HCT116 (cell line): ENCODE measurements around the gene DBP. TPM values are rescaled to one million over a fixed set of nuclear protein-coding genes. Genes with fewer than 3 reads are reported as not detected.

ENCODE experiments used
- ATAC-seq: fragments of 200-7000 bp; cut with Tn5 transposase; 2 replicates; pipeline ENCODE4 v1.9.1; 2020; ENCODE audit warnings: mild to moderate bottlenecking, moderate library complexity
- BruUV-seq: library from RNA; stranded (reverse); fragments of 400-500 nt; replicated peaks from 2 replicates; lab custom pipeline; 2021; lab: Mats Ljungman, UMichigan
- CTCF ChIA-PET: fragments of 300-600 bp; sonication (Branson Sonifier 250); formaldehyde crosslinking; loops from one replicate; lab custom pipeline; 2021; ENCODE audit warnings: antibody characterized with exemption; lab: Charles Lee
- POLR2A ChIA-PET: fragments of 300-600, 350-600 bp; sonication (Branson Sonifier 250); formaldehyde crosslinking; loops from one replicate; lab custom pipeline; 2021; ENCODE audit warnings: antibody characterized with exemption; lab: Charles Lee
- RAD21 ChIA-PET, 2 experiments: fragments of 300-600 bp; sonication (Branson Sonifier 250); formaldehyde crosslinking; loops; one replicate each; lab custom pipeline; 2023; ENCODE audit warnings: low total read pairs in 2 of 2; ENCODE audit not compliant: uncharacterized antibody in 2 of 2, unreplicated experiment in 2 of 2, low non-redundant PET in 1 of 2; lab: Charles Lee
- DNase-seq: peaks from one replicate; pipeline ENCODE4 v3.0.0-alpha.2; 2010; ENCODE audit warnings: low read depth, low spot score
- H2AFZ ChIP-seq: fragments of 200-600 bp; shearing (Covaris generic), sonication (generic); 2 replicates; pipeline ENCODE4 v1.6.1; 2017; ENCODE audit warnings: low read depth, mixed run types, mixed read lengths, antibody characterized with exemption, low read length; ENCODE audit not compliant: poor library complexity, severe bottlenecking
- H3K27ac ChIP-seq: 2 replicates; pipeline ENCODE4 v1.5.1; 2012; ENCODE audit warnings: low read depth, low read length
- H3K27me3 ChIP-seq: fragments of 200-600 bp; sonication (generic); 2 replicates; pipeline ENCODE4 v1.6.1; 2016; ENCODE audit warnings: mixed run types, low read length, mixed read lengths; ENCODE audit not compliant: insufficient read depth
- H3K36me3 ChIP-seq, 2 experiments: fragments of 200-500 bp in 1 of 2; fragments of 200-600 bp in 1 of 2; sonication (Bioruptor generic) in 1 of 2; sonication (generic) in 1 of 2; 2 replicates each; pipeline versions ENCODE4 v1.5.1 to v1.6.1; 2014 to 2016; ENCODE audit warnings: low read length in 2 of 2, inconsistent platforms in 1 of 2, mixed read lengths in 1 of 2, mixed run types in 1 of 2; ENCODE audit not compliant: insufficient read depth in 2 of 2, control insufficient read depth in 1 of 2
- H3K4me1 ChIP-seq, 2 experiments: fragments of 200-600 bp in 1 of 2; sonication (generic) in 1 of 2; 2 replicates each; pipeline versions ENCODE4 v1.5.1 to v1.6.1; 2012 to 2017; ENCODE audit warnings: low read length in 2 of 2, inconsistent platforms in 1 of 2, mild to moderate bottlenecking in 1 of 2, mixed read lengths in 1 of 2, mixed run types in 1 of 2, moderate library complexity in 1 of 2; ENCODE audit not compliant: insufficient read depth in 2 of 2, control insufficient read depth in 1 of 2
- H3K4me2 ChIP-seq: fragments of 200-600 bp; sonication (generic); 2 replicates; pipeline ENCODE4 v1.6.1; 2017; ENCODE audit warnings: mixed run types, low read length, mixed read lengths
- H3K4me3 ChIP-seq, 2 experiments: fragments of 200-600 bp in 1 of 2; sonication (generic) in 1 of 2; replicated peaks in 1 of 2; 2 replicates each; pipeline ENCODE4 v1.5.1; 2011 to 2016; ENCODE audit warnings: low read length in 2 of 2, control low read depth in 1 of 2, low read depth in 1 of 2, mild to moderate bottlenecking in 1 of 2, mixed read lengths in 1 of 2, mixed run types in 1 of 2
- H3K79me2 ChIP-seq: fragments of 200-600 bp; sonication (generic); 2 replicates; pipeline ENCODE4 v1.6.1; 2017; ENCODE audit warnings: mild to moderate bottlenecking, mixed run types, low read length, moderate library complexity, mixed read lengths; ENCODE audit not compliant: insufficient read depth
- H3K9ac ChIP-seq: fragments of 200-600 bp; sonication (generic); 2 replicates; pipeline ENCODE4 v1.6.1; 2016; ENCODE audit warnings: low read length, mixed read lengths
- H3K9me2 ChIP-seq: fragments of 200-600 bp; sonication (generic), shearing (Covaris generic); 2 replicates; pipeline ENCODE4 v1.6.1; 2017; ENCODE audit warnings: mixed run types, mild to moderate bottlenecking, moderate library complexity; ENCODE audit not compliant: insufficient read depth
- H3K9me3 ChIP-seq, 2 experiments: fragments of 200-500 bp in 1 of 2; fragments of 200-600 bp in 1 of 2; sonication (Bioruptor generic) in 1 of 2; sonication (generic) in 1 of 2; 2 replicates each; pipeline ENCODE4 v1.6.1; 2014 to 2017; ENCODE audit warnings: low read length in 2 of 2, mixed read lengths in 2 of 2, inconsistent platforms in 1 of 2, low read depth in 1 of 2, mild to moderate bottlenecking in 1 of 2, mixed run types in 1 of 2, moderate library complexity in 1 of 2; ENCODE audit not compliant: control insufficient read depth in 1 of 2, insufficient read depth in 1 of 2
- H4K20me1 ChIP-seq: fragments of 200-600 bp; sonication (generic), shearing (Covaris generic); 2 replicates; pipeline ENCODE4 v1.6.1; 2017; ENCODE audit warnings: mixed run types, mild to moderate bottlenecking, moderate library complexity; ENCODE audit not compliant: insufficient read depth
- CEBPB ChIP-seq: IDR thresholded peaks from 2 replicates; pipeline ENCODE4 v1.6.1; 2012; ENCODE audit warnings: low read depth
- ELF1 ChIP-seq: IDR thresholded peaks from 2 replicates; pipeline ENCODE4 v1.6.1; 2012; ENCODE audit warnings: low read depth, borderline replicate concordance
- EZH2 ChIP-seq: fragments of 200-600 bp; sonication (generic); IDR thresholded peaks from 2 replicates; pipeline ENCODE4 v1.6.1; 2017; ENCODE audit warnings: antibody characterized with exemption, mixed run types
- EZH2phosphoT487 ChIP-seq: fragments of 200-600 bp; IDR thresholded peaks from 2 replicates; pipeline ENCODE4 v1.6.1; 2018; ENCODE audit warnings: antibody characterized with exemption, borderline replicate concordance
- POLR2A ChIP-seq: IDR thresholded peaks from 2 replicates; pipeline ENCODE4 v1.7.0; 2011; ENCODE audit warnings: borderline replicate concordance; ENCODE audit not compliant: insufficient read depth, insufficient read length; ENCODE audit errors: extremely low read depth
- POLR2AphosphoS5 ChIP-seq: IDR thresholded peaks from 2 replicates; pipeline ENCODE4 v1.6.1; 2011; ENCODE audit warnings: mild to moderate bottlenecking, low read depth, low read length, moderate library complexity
- RAD21 ChIP-seq: IDR thresholded peaks from 2 replicates; pipeline ENCODE4 v1.6.1; 2012; ENCODE audit warnings: low read depth, mild to moderate bottlenecking
- REST ChIP-seq: IDR thresholded peaks from 2 replicates; pipeline ENCODE4 v1.6.1; 2012; ENCODE audit warnings: low read depth
- SRF ChIP-seq: IDR thresholded peaks from 2 replicates; pipeline ENCODE4 v1.6.1; 2012; ENCODE audit warnings: low read depth
- TCF7L2 ChIP-seq: IDR thresholded peaks from 2 replicates; pipeline ENCODE4 v1.7.0; 2011; ENCODE audit warnings: borderline replicate concordance, inconsistent platforms; ENCODE audit not compliant: insufficient read depth, insufficient read length; ENCODE audit errors: extremely low read depth
- ZFX ChIP-seq: fragments of 450-650 bp; IDR thresholded peaks from 2 replicates; pipeline ENCODE4 v1.6.1; 2017
- ZNF274 ChIP-seq: fragments of 200-500 bp; sonication (Bioruptor generic); IDR thresholded peaks from 2 replicates; pipeline ENCODE4 v1.6.1; 2014; ENCODE audit warnings: mild to moderate bottlenecking, low read depth, low read length, inconsistent platforms
- intact Hi-C: fragments of 100-400 bp; cut with micrococcal nuclease; formaldehyde crosslinking; loops from 2 replicates; pipeline ENCODE4 v1.10.0; 2022
- total RNA-seq: library from RNA; stranded (reverse); gene quantifications from one replicate; pipeline ENCODE4 v1.2.1, GENCODE V29; 2021; ENCODE audit not compliant: unreplicated experiment
- TF ChIP-seq, protein P1 (sequence below), 3 experiments: fragments of 200-600 bp in 1 of 3; sonication (generic) in 1 of 3; IDR thresholded peaks in 2 of 3; conservative IDR thresholded peaks in 1 of 3; 2 replicates each; pipeline ENCODE4 v1.5.1; 2012 to 2017; ENCODE audit warnings: low read depth in 2 of 3, low read length in 2 of 3, antibody characterized with exemption in 1 of 3, borderline replicate concordance in 1 of 3, control low read depth in 1 of 3, mild to moderate bottlenecking in 1 of 3, mixed read lengths in 1 of 3, mixed run types in 1 of 3, moderate library complexity in 1 of 3; ENCODE audit not compliant: insufficient read depth in 1 of 3
- TF ChIP-seq, protein P2 (sequence below): IDR thresholded peaks from 2 replicates; pipeline ENCODE4 v1.6.1; 2012
- TF ChIP-seq, protein P3 (sequence below): IDR thresholded peaks from 2 replicates; pipeline ENCODE4 v1.6.1; 2011; ENCODE audit warnings: mild to moderate bottlenecking, low read length, moderate library complexity; ENCODE audit not compliant: insufficient replicate concordance; ENCODE audit errors: extremely low read depth

DBP gene
- total RNA-seq, 1 experiment from 2014 or later = 45.9 TPM

GRCh38 chr19:48623556-48624066, 13.6 kb downstream of the DBP start:
- H3K36me3 ChIP-seq = peaks cover 0 to 1% of the 10 kb centered on the region in 2 experiments; a peak in 2 of 4 replicates
- DNase-seq (no peak), ATAC-seq (no peak)
- no peaks in the 10 kb centered on the region for H3K9me2 ChIP-seq
- H3K27ac ChIP-seq = peak overlapping the region; percentile 64
- peaks cover 23 to 34% of the 10 kb centered on the region in 2 experiments for H3K4me1 ChIP-seq
- peak overlapping the region; percentile 36 to 40 for H3K4me3 ChIP-seq
- BruUV-seq = no TSS peak
- H2AFZ ChIP-seq = no peak overlapping the region
- peak overlapping the region; percentile 49 for H3K9ac ChIP-seq
- H4K20me1 ChIP-seq = no peaks in the 10 kb centered on the region
- peak overlapping the region; percentile 82 for H3K4me2 ChIP-seq
- CTCF ChIA-PET = interaction anchor here (1.0 kb wide), 1 partner anchor 219 kb away, joined by 3 read pairs; no protein-coding TSS in a partner anchor
- TF ChIP-seq, protein P1, sequence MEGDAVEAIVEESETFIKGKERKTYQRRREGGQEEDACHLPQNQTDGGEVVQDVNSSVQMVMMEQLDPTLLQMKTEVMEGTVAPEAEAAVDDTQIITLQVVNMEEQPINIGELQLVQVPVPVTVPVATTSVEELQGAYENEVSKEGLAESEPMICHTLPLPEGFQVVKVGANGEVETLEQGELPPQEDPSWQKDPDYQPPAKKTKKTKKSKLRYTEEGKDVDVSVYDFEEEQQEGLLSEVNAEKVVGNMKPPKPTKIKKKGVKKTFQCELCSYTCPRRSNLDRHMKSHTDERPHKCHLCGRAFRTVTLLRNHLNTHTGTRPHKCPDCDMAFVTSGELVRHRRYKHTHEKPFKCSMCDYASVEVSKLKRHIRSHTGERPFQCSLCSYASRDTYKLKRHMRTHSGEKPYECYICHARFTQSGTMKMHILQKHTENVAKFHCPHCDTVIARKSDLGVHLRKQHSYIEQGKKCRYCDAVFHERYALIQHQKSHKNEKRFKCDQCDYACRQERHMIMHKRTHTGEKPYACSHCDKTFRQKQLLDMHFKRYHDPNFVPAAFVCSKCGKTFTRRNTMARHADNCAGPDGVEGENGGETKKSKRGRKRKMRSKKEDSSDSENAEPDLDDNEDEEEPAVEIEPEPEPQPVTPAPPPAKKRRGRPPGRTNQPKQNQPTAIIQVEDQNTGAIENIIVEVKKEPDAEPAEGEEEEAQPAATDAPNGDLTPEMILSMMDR (IDR thresholded peaks at IDR 0.05 in 2 of 3, conservative IDR thresholded peaks at IDR 0.05 in 1 of 3; ENCODE audit: borderline replicate concordance in 1 of 3, insufficient read depth in 1 of 3, low read depth in 2 of 3, low read length in 2 of 3) = no peak
- TF ChIP-seq REST = no peak
- TF ChIP-seq, protein P2, sequence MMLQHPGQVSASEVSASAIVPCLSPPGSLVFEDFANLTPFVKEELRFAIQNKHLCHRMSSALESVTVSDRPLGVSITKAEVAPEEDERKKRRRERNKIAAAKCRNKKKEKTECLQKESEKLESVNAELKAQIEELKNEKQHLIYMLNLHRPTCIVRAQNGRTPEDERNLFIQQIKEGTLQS = no peak
- no peak for TF ChIP-seq SRF
- TF ChIP-seq, protein P3, sequence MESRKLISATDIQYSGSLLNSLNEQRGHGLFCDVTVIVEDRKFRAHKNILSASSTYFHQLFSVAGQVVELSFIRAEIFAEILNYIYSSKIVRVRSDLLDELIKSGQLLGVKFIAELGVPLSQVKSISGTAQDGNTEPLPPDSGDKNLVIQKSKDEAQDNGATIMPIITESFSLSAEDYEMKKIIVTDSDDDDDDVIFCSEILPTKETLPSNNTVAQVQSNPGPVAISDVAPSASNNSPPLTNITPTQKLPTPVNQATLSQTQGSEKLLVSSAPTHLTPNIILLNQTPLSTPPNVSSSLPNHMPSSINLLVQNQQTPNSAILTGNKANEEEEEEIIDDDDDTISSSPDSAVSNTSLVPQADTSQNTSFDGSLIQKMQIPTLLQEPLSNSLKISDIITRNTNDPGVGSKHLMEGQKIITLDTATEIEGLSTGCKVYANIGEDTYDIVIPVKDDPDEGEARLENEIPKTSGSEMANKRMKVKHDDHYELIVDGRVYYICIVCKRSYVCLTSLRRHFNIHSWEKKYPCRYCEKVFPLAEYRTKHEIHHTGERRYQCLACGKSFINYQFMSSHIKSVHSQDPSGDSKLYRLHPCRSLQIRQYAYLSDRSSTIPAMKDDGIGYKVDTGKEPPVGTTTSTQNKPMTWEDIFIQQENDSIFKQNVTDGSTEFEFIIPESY = no peak
- no peak for TF ChIP-seq CEBPB
- no peak for TF ChIP-seq POLR2AphosphoS5
- no peak for TF ChIP-seq ZFX
- no peak for TF ChIP-seq RAD21
- TF ChIP-seq ELF1 = no peak
- no peak for TF ChIP-seq EZH2phosphoT487
- TF ChIP-seq TCF7L2 = no peak
- no peak for TF ChIP-seq EZH2
- TF ChIP-seq POLR2A = no peak
- no peak for TF ChIP-seq ZNF274
- no peaks in the 10 kb centered on the region for H3K9me3 ChIP-seq
- no peaks in the 10 kb centered on the region for H3K27me3 ChIP-seq
- peaks cover 36% of the 10 kb centered on the region for H3K79me2 ChIP-seq
- POLR2A ChIA-PET = interaction anchor here (0.9 to 1.3 kb wide), 6 partner anchors 9 to 121 kb away, joined by 4 to 7 read pairs (median 4); partner anchors contain the start of gene FAM83E
- RAD21 ChIA-PET = interaction anchor here in 1 of 2 experiments (0.6 kb wide), 1 partner anchor 11 kb away, joined by 3 read pairs; no protein-coding TSS in a partner anchor
- intact Hi-C loops = no loop called here
